WTC11 (cell line): ENCODE data around the gene APLN. TPM values are rescaled to one million over a fixed set of nuclear protein-coding genes. Genes with fewer than 3 reads are reported as not detected.

Source experiments
- ATAC-seq: fragments of 200-7000 bp; cut with Tn5 transposase; 2 replicates; pipeline ENCODE4 v1.10.0; 2021; ENCODE audit warnings: mild to moderate bottlenecking, moderate library complexity
- CTCF ChIA-PET: fragments of 300-600 bp; sonication (Branson Sonifier 250); formaldehyde crosslinking; loops from one replicate; lab custom pipeline; 2021; ENCODE audit warnings: antibody characterized with exemption; lab: Charles Lee
- POLR2A ChIA-PET: fragments of 350-600 bp; sonication (Branson Sonifier 250); formaldehyde crosslinking; loops from one replicate; lab custom pipeline; 2021; ENCODE audit warnings: antibody characterized with exemption; lab: Charles Lee
- DNase-seq: peaks from one replicate; pipeline ENCODE4 v3.0.0; 2021; ENCODE audit warnings: low spot score
- H3K27ac Mint-ChIP-seq: 2 replicates; pipeline ENCODE4 v1.8.0; 2021; ENCODE audit warnings: mixed read lengths
- H3K27me3 Mint-ChIP-seq: 2 replicates; pipeline ENCODE4 v1.8.0; 2021; ENCODE audit warnings: low read depth, mild to moderate bottlenecking, moderate library complexity, mixed read lengths
- H3K36me3 Mint-ChIP-seq: 2 replicates; pipeline ENCODE4 v1.8.0; 2021; ENCODE audit warnings: mixed read lengths
- H3K4me1 Mint-ChIP-seq: 2 replicates; pipeline ENCODE4 v1.8.0; 2022; ENCODE audit warnings: mixed read lengths
- H3K4me3 Mint-ChIP-seq: 2 replicates; pipeline ENCODE4 v1.8.0; 2021; ENCODE audit warnings: mild to moderate bottlenecking, moderate library complexity, mixed read lengths
- H3K9me3 Mint-ChIP-seq: 2 replicates; pipeline ENCODE4 v1.8.0; 2021; ENCODE audit warnings: mixed read lengths
- ATF6 ChIP-seq: sonication (generic); formaldehyde crosslinking; IDR thresholded peaks from 2 replicates; pipeline ENCODE4 v1.8.1; 2023; ENCODE audit warnings: mild to moderate bottlenecking, missing genetic modification reagents
- CTCF ChIP-seq: fragments of 200-600 bp; IDR thresholded peaks from 2 replicates; pipeline ENCODE4 v1.8.0; 2022; ENCODE audit warnings: antibody characterized with exemption
- IRF1 ChIP-seq: sonication (generic); formaldehyde crosslinking; IDR thresholded peaks from 2 replicates; pipeline ENCODE4 v1.8.0; 2023; ENCODE audit warnings: missing genetic modification reagents
- MYBL2 ChIP-seq: sonication (generic); formaldehyde crosslinking; IDR thresholded peaks from 2 replicates; pipeline ENCODE4 v1.8.1; 2023; ENCODE audit warnings: mild to moderate bottlenecking, moderate library complexity, missing genetic modification reagents
- NR1H2 ChIP-seq: sonication (generic); formaldehyde crosslinking; IDR thresholded peaks from 2 replicates; pipeline ENCODE4 v1.9.0; 2021; ENCODE audit warnings: mild to moderate bottlenecking, moderate library complexity, missing genetic modification reagents
- NR2C2 ChIP-seq: sonication (generic); formaldehyde crosslinking; IDR thresholded peaks from 2 replicates; pipeline ENCODE4 v1.8.0; 2022; ENCODE audit warnings: mild to moderate bottlenecking, missing genetic modification reagents
- PREB ChIP-seq: sonication (generic); formaldehyde crosslinking; IDR thresholded peaks from 2 replicates; pipeline ENCODE4 v1.8.1; 2022; ENCODE audit warnings: mild to moderate bottlenecking, missing genetic modification reagents, moderate library complexity, borderline replicate concordance
- TCF7 ChIP-seq: sonication (generic); formaldehyde crosslinking; IDR thresholded peaks from 2 replicates; pipeline ENCODE4 v1.8.0; 2022; ENCODE audit warnings: mild to moderate bottlenecking, low read depth, missing genetic modification reagents, moderate library complexity
- TEAD1 ChIP-seq: sonication (generic); formaldehyde crosslinking; IDR thresholded peaks from 2 replicates; pipeline ENCODE4 v1.8.0; 2022; ENCODE audit warnings: mild to moderate bottlenecking, missing genetic modification reagents
- TEAD4 ChIP-seq: sonication (generic); formaldehyde crosslinking; IDR thresholded peaks from 2 replicates; pipeline ENCODE4 v1.8.0; 2022; ENCODE audit warnings: mild to moderate bottlenecking, missing genetic modification reagents
- ZBTB21 ChIP-seq: sonication (generic); formaldehyde crosslinking; IDR thresholded peaks from 2 replicates; pipeline ENCODE4 v1.8.1; 2023; ENCODE audit warnings: mild to moderate bottlenecking, missing genetic modification reagents, borderline replicate concordance
- ZMAT4 ChIP-seq: fragments of 250-450 bp; sonication (Bioruptor Pico); IDR thresholded peaks from 2 replicates; pipeline ENCODE4 v1.9.0; 2021; ENCODE audit warnings: mild to moderate bottlenecking
- ZNF219 ChIP-seq: sonication (generic); formaldehyde crosslinking; IDR thresholded peaks from 2 replicates; pipeline ENCODE4 v1.8.0; 2023; ENCODE audit warnings: missing genetic modification reagents, mild to moderate bottlenecking, borderline replicate concordance
- ZNF232 ChIP-seq: sonication (generic); formaldehyde crosslinking; IDR thresholded peaks from 2 replicates; pipeline ENCODE4 v1.8.0; 2022; ENCODE audit warnings: mild to moderate bottlenecking, missing genetic modification reagents
- ZNF317 ChIP-seq: sonication (generic); formaldehyde crosslinking; IDR thresholded peaks from 2 replicates; pipeline ENCODE4 v1.8.1; 2023; ENCODE audit warnings: low read depth, mild to moderate bottlenecking, moderate library complexity, missing genetic modification reagents, borderline replicate concordance
- ZNF416 ChIP-seq: fragments of 250-450 bp; sonication (Bioruptor Pico); IDR thresholded peaks from 2 replicates; pipeline ENCODE4 v1.9.0; 2021; ENCODE audit warnings: mild to moderate bottlenecking, inconsistent platforms
- total RNA-seq: library from RNA; stranded (reverse); gene quantifications from 3 replicates; pipeline ENCODE4 v1.2.3, GENCODE V29; 2021

APLN gene
- total RNA-seq, 1 experiment from 2014 or later, result 4.2 TPM

GRCh38 chrX:129618997-129619396, 35.8 kb downstream of the APLN start:
- TF ChIP-seq ZMAT4 (CRISPR knock-in tag), result no peak
- TF ChIP-seq TEAD4, result no peak
- no peak for TF ChIP-seq CTCF
- TF ChIP-seq IRF1 (CRISPR knock-in tag), result no peak
- TF ChIP-seq ZBTB21, result no peak
- TF ChIP-seq ATF6, result no peak
- TF ChIP-seq TEAD1 (CRISPR knock-in tag), result no peak
- TF ChIP-seq ZNF317 (CRISPR knock-in tag), result no peak
- Mint-ChIP-seq H3K4me1 (peaks cover 3% of the 10 kb centered on the region; the same call in 1 of the 2 replicates), H3K27ac (no peak overlapping the region)

GRCh38 chrX:129617420-129617819, 37.3 kb downstream of the APLN start:
- POLR2A ChIA-PET, result no interaction called here
- Mint-ChIP-seq H3K36me3 (no peaks in the 10 kb centered on the region), H3K9me3 (no peaks in the 10 kb centered on the region), H3K27me3 (no peaks in the 10 kb centered on the region), H3K4me3 (no peak overlapping the region), H3K27ac (no peak overlapping the region), H3K4me1 (peaks cover 3% of the 10 kb centered on the region; the same call in 1 of the 2 replicates)
- CTCF ChIA-PET, result interaction anchor here (1.4 kb wide), 2 partner anchors 8 to 109 kb away, joined by 3 to 4 read pairs; no protein-coding TSS in a partner anchor
- DNase-seq, result no peak
- no peak for ATAC-seq
- TF ChIP-seq ZMAT4 (CRISPR knock-in tag) (no peak), ZNF219 (CRISPR knock-in tag) (no peak), ZNF416 (CRISPR knock-in tag) (no peak), TCF7 (CRISPR knock-in tag) (no peak), PREB (no peak), NR2C2 (CRISPR knock-in tag) (no peak), ZNF232 (CRISPR knock-in tag) (no peak), MYBL2 (CRISPR knock-in tag) (no peak), NR1H2 (CRISPR knock-in tag) (no peak)

More at GRCh38 chrX:129618997-129619396, 35.8 kb downstream of the APLN start:
- DNase-seq (no peak), ATAC-seq (no peak)
- CTCF ChIA-PET, result no interaction called here
- Mint-ChIP-seq H3K36me3 (no peaks in the 10 kb centered on the region), H3K4me3 (no peak overlapping the region), H3K27me3 (no peaks in the 10 kb centered on the region), H3K9me3 (peaks cover 4% of the 10 kb centered on the region; the same call in 1 of the 2 replicates)
- POLR2A ChIA-PET, result no interaction called here
